ENCODE results near the gene DHFR2. TPM values are rescaled to one million over a fixed set of nuclear protein-coding genes. Genes with fewer than 3 reads are reported as not detected.

The DHFR2 gene
- total RNA-seq, 2 donors from 2014 or later: 4.6 to 5.4 TPM

DNA sequence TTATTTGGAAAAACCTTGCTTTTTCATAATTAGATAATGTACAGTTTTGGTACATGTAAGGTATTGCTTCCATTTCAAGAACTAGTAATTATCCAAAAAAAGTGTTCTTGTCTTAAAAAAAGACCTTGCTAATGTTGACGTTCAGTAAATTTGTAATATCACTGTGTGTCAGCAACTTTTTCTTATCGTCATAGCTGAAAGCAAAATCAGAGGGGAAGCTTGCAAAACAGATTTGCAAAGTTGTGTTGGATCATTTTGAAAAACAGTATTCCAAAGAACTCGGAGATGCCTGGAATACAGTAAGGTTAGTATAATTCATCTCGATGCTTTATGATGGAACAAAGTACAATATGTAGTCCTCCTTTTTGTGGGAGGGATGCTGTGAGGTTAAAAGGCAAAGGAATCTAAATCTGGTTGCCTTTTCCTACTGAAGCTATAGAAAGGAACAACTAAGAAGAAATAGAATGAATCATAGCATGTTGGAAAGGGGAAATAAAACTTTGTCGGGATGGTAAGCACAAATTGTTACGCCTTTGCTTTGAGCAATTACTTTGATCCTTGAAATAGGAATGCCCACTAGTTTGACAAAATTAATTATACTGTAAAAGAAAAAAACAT, 1.6 kb upstream of the DHFR2 start:
- intact Hi-C loops (cut with DNase I): loop anchor here (10.0 kb wide), 1 partner anchor 160 kb away; no protein-coding TSS in a partner anchor
- no peak for DNase-seq
- Histone ChIP-seq H3K9me3 (no peaks in the 10 kb centered on the region), H3K4me3 (no peak overlapping the region), H3K27ac (peak overlapping the region; percentile 96), H3K36me3 (no peaks in the 10 kb centered on the region), H3K27me3 (no peaks in the 10 kb centered on the region), H3K9ac (ENCODE audit: low read depth in 2 of 2, low read length in 2 of 2) (no peak overlapping the region), H3K4me1 (peaks cover 19% of the 10 kb centered on the region)
- TF ChIP-seq CTCF (IDR thresholded peaks at IDR 0.05): no peak

DNA sequence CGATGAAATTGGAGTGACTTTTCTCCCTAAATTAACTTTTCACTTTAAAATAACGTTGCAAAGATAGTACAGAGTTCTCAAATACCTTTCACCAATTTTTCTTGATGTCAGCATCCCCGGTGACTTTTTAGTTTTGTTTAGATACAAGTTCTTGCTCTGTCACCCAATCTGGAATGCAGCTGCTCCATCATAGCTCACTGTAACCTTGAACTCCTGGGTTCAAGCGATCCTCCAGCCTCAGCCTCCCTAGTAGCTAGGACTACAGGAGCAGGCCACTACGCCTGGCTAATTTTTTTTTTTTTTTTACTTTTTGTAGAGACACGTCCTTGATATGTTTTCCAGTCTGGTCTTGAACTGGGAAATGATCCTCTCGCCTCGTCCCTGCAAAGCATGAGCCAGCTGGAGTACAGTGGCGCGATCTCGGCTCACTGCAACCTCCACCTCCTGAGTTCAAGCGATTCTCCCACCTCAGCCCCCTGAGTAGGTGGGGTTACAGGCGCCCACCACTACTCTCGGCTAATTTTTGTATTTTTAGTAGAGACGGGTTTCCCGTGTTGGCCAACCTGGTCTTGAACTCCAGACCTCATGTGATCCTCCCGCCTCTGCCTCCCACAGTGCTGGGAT, 892 bp upstream of the DHFR2 start:
- peak; percentile 24 for DNase-seq
- no peaks in the 10 kb centered on the region for H3K36me3 ChIP-seq
- H3K4me1 ChIP-seq: peaks cover 19% of the 10 kb centered on the region
- intact Hi-C loops (cut with DNase I): loop anchor here (10.0 kb wide), 1 partner anchor 159 kb away; no protein-coding TSS in a partner anchor
- H3K9me3 ChIP-seq: no peaks in the 10 kb centered on the region
- H3K27me3 ChIP-seq: no peaks in the 10 kb centered on the region
- peak overlapping the region; percentile 69 to 99 for H3K9ac ChIP-seq (ENCODE audit: low read depth in 2 of 2, low read length in 2 of 2)
- TF ChIP-seq CTCF (IDR thresholded peaks at IDR 0.05): no peak
- peak overlapping the region; percentile 96 for H3K27ac ChIP-seq
- H3K4me3 ChIP-seq: peak overlapping the region; percentile 54

DNA sequence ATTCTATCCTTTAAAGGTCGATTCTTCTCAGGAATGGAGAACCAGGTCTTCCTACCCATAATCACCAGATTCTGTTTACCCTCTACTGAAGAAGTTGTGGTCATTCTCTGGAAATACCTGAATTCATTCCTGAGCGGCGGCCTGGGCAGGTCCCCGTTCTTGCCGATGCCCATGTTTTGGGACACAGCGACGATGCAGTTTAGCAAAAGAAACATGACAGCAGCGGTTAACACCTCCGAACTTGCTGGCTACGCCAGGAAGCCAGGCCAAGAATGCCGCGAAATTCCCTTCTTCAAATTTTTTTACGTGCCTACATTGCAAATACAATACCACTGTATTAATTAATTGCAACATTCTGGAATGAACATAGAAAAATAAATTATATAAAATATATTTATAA, 1.4 kb downstream of the DHFR2 start:
- Histone ChIP-seq H3K9ac (ENCODE audit: low read depth in 2 of 2, low read length in 2 of 2) (no peak overlapping the region), H3K4me1 (peaks cover 19% of the 10 kb centered on the region), H3K36me3 (no peaks in the 10 kb centered on the region), H3K4me3 (no peak overlapping the region), H3K27ac (no peak overlapping the region), H3K27me3 (no peaks in the 10 kb centered on the region), H3K9me3 (no peaks in the 10 kb centered on the region)
- TF ChIP-seq CTCF (IDR thresholded peaks at IDR 0.05): no peak
- intact Hi-C loops (cut with DNase I): loop anchor here (10.0 kb wide), 1 partner anchor 156 kb away; no protein-coding TSS in a partner anchor
- DNase-seq: no peak

GRCh38 chr3:94050546-94050945, 12.2 kb downstream of the DHFR2 start:
- H3K27me3 ChIP-seq: no peaks in the 10 kb centered on the region
- TF ChIP-seq CTCF (IDR thresholded peaks at IDR 0.05): no peak
- intact Hi-C loops (cut with DNase I): no loop called here
- DNase-seq: no peak
- no peaks in the 10 kb centered on the region for H3K9me3 ChIP-seq
- no peak overlapping the region for H3K4me3 ChIP-seq
- no peaks in the 10 kb centered on the region for H3K4me1 ChIP-seq
- no peak overlapping the region for H3K27ac ChIP-seq
- H3K36me3 ChIP-seq: no peaks in the 10 kb centered on the region
- H3K9ac ChIP-seq (ENCODE audit: low read depth in 2 of 2, low read length in 2 of 2): no peak overlapping the region

DNA sequence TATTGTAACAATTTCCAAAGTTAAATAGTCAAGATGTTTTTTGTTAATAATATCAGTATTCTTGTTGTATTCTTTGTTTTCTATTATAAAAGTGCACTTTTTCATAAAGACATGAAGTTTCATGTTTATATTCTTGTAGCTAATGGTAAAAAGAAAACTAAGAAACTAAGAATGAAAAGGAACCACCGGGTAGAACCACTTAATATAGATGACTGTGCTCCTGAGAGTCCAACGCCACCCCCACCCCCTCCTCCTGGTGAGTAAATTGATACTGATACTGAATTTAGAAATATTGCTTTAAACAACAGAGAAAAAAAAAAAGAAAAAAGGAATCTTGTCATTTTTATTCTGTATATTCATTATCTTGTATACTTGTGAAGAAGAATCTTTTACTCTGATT, 13.4 kb downstream of the DHFR2 start:
- intact Hi-C loops (cut with DNase I): no loop called here
- TF ChIP-seq CTCF (IDR thresholded peaks at IDR 0.05): no peak
- Histone ChIP-seq H3K9me3 (no peaks in the 10 kb centered on the region), H3K4me3 (no peak overlapping the region), H3K27ac (no peak overlapping the region), H3K27me3 (no peaks in the 10 kb centered on the region), H3K9ac (ENCODE audit: low read depth in 2 of 2, low read length in 2 of 2) (no peak overlapping the region), H3K4me1 (no peaks in the 10 kb centered on the region), H3K36me3 (no peaks in the 10 kb centered on the region)
- DNase-seq: no peak

All from colonic mucosa (tissue), 4 donors.